Measurements from ENCODE around the gene LINGO1.

GRCh38 chr15:77582763-77583162 is 49.9 kb downstream of the LINGO1 start:
- TF ChIP-seq KDM1A (IDR thresholded peaks at IDR 0.05; ENCODE audit: low read depth) (no peak), CTCF (IDR thresholded peaks at IDR 0.05) (no peak), JUNB (IDR thresholded peaks at IDR 0.05) (no peak), ELK1 (IDR thresholded peaks at IDR 0.05; ENCODE audit: low read depth, low read length) (no peak)
